Lower leg skin (tissue), 3 donors: ENCODE measurements around the gene DNAJC4.

ENCODE experiments used
- CTCF ChIP-seq, 3 donors: fragments of 450-650 bp; IDR thresholded peaks; one replicate each; pipeline ENCODE4 v1.5.1; 2016; ENCODE audit warnings: antibody characterized with exemption in 3 of 3, mild to moderate bottlenecking in 3 of 3, moderate library complexity in 2 of 3
- POLR2A ChIP-seq, 2 donors: fragments of 450-650 bp; IDR thresholded peaks; one replicate each; pipeline ENCODE4 v1.6.1; 2016 to 2017; ENCODE audit warnings: antibody characterized with exemption in 2 of 2, mild to moderate bottlenecking in 1 of 2, moderate library complexity in 1 of 2

- TF ChIP-seq CTCF (IDR thresholded peaks at IDR 0.05), result no peak
- no peak for TF ChIP-seq POLR2A (IDR thresholded peaks at IDR 0.05)
Observed at GRCh38 chr11:64203421-64204079, 26.8 kb upstream of the DNAJC4 start.
